Psoas muscle (tissue), 8 donors: Measurements from ENCODE around the gene PLA2G15. TPM values are rescaled to one million over a fixed set of nuclear protein-coding genes. Genes with fewer than 3 reads are reported as not detected.
A peak's percentile ranks its signal among the peaks of the same experiment; 100 is the strongest.
"Not testable (repeated sequence)": the region's sequence is repeated elsewhere in the genome, so short reads cannot be mapped to it uniquely, and the experiment has no call there.

Experiments used
- ATAC-seq, 4 donors: fragments of 200-7000 bp; cut with Tn5 transposase; one replicate each; pipeline ENCODE4 v1.9.1; 2020; ENCODE audit warnings: moderate library complexity in 3 of 4, mild to moderate bottlenecking in 2 of 4
- DNase-seq, 2 donors: peaks; one replicate each; pipeline ENCODE4 v3.0.0-alpha.2; 2020
- H3K27ac ChIP-seq: fragments of 200-600 bp; one replicate; pipeline ENCODE4 v1.8.0; 2022
- H3K27me3 ChIP-seq, 3 donors: fragments of 200-600 bp in 1 of 3; one replicate each; pipeline versions ENCODE4 v1.6.1 to v1.8.0; 2013 to 2022; ENCODE audit warnings: low read length in 2 of 3, mild to moderate bottlenecking in 2 of 3, moderate library complexity in 1 of 3; ENCODE audit not compliant: insufficient read depth in 3 of 3
- H3K36me3 ChIP-seq, 2 donors: fragments of 200-600 bp in 1 of 2; one replicate each; pipeline versions ENCODE4 v1.6.1 to v1.8.0; 2013 to 2022; ENCODE audit warnings: low read depth in 1 of 2, mild to moderate bottlenecking in 1 of 2, moderate library complexity in 1 of 2; ENCODE audit not compliant: insufficient read depth in 1 of 2
- H3K4me1 ChIP-seq: fragments of 200-600 bp; one replicate; pipeline ENCODE4 v1.8.0; 2022
- H3K4me3 ChIP-seq: fragments of 200-600 bp; one replicate; pipeline ENCODE4 v1.8.0; 2022; ENCODE audit warnings: mild to moderate bottlenecking
- H3K9me3 ChIP-seq: fragments of 200-600 bp; one replicate; pipeline ENCODE4 v1.8.0; 2022
- CTCF ChIP-seq: fragments of 200-600 bp; IDR thresholded peaks from one replicate; pipeline ENCODE4 v1.8.0; 2022; ENCODE audit warnings: antibody characterized with exemption
- WGBS, 3 donors: extraction: QIAGEN DNeasy Blood & Tissue Kit; methylation state at CpG; one replicate each; pipeline versions ENCODE4 v1.1.6 to v1.1.7; 2013; 5-methylcytosine and 5-hydroxymethylcytosine counted together
- intact Hi-C, 2 donors: fragments of 100-400 bp; cut with DNase I; formaldehyde crosslinking; loops; one replicate each; pipeline versions ENCODE4 v1.11.0 to v1.14.2; 2022
- polyA plus RNA-seq, 3 donors: library from polyadenylated mRNA; stranded (reverse); fragments of 200-250 nt; gene quantifications; one replicate each; pipeline ENCODE4 v1.2.3, GENCODE V29; 2013
- total RNA-seq, 4 donors: library from RNA; stranded (reverse); fragmentation: NEBNext Ultra II Directional in 2 of 4; extraction: Animal tissue kit (Norgen Biotek cat#: 25700) in 2 of 4; gene quantifications; one replicate each; pipeline versions ENCODE4 v1.2.1 to v1.2.4, GENCODE V29; 2021 to 2023
- donor health status: healthy with polysubstance abuse.
- donor health status: DM: no; HTN: no; CAD: no; lungs with moderate emphysema.
- donor health status: Bipolar disorder and iron deficiency.
- donor health status: healthy.
- donor health status: DM: yes; HTN: yes; CAD: no.
- donor health status: DM: no; HTN: no; CAD: no.
- donor health status: DM: no; HTN: no; CAD: no.
- donor health status: DM: yes; HTN: yes; CAD: no.

The PLA2G15 gene
- total and polyA plus RNA-seq, 7 donors = 13.0 to 65.0 (median 29.3) TPM

DNA sequence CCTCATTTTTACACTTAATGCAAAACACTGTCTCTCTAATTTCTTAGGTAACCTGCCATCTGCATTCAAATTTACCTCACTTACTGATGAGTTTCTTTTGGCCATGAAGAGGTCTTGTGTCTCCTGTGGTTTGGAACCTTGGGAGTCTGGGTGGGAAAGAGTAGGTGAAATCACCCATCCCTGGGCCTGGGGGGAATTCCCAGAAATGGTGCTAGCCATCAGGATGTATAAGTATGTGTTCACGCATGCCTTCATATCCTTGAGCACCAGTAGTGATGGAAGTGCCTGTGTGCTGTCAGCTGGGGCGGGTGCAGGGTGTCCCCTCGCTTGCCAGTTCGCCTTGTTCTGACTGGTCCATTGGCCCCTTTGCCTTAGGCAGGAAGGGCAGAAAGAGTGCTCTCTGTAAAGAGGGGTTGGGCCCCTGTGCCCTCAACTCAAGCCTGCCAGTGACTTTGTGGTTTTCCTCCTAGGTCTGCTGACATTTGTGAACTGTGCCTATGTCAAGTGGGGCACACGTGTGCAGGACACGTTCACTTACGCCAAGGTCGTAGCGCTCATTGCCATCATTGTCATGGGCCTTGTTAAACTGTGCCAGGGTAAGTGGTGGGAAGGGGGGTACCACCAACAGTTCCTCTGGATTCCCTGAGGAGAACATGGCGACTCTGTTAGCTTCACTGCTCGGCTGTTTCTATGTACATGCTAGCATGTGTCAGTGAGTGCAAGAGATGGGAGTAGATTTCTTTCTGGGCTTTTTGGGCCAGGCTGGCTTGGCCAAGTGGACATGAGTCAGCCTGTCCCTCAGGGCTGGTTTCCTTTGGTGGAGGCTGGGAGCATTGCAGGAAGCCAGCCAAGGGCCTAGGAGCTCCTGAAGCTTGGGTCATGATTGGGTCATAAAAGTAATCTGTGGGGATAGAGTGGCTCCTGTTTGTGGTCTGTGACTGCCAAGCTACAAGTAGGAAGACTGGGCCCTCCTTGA, 42.4 kb downstream of the PLA2G15 start:
- Histone ChIP-seq H3K4me1 (peaks cover 77% of the 10 kb centered on the region), H3K9me3 (no peaks in the 10 kb centered on the region), H3K27ac (peak overlapping the region; percentile 91), H3K27me3 (no peaks in the 10 kb centered on the region), H3K36me3 (peaks cover 4 to 89% of the 10 kb centered on the region in 2 donors), H3K4me3 (peak overlapping the region; percentile 15)
- peak; percentile 15 for TF ChIP-seq CTCF
- peak; percentile 91 to 96 for DNase-seq
- 59 to 88% (median 84%) methylated on average over 11 of the region's 11 CpGs for WGBS, 3 donors
- intact Hi-C loops = no loop called here
- ATAC-seq = peak; percentile 80 to 92 (median 86)

GRCh38 chr16:68288252-68288650, 43.1 kb downstream of the PLA2G15 start:
- H3K27me3 ChIP-seq = no peaks in the 10 kb centered on the region
- peak overlapping the region; percentile 91 for H3K27ac ChIP-seq
- H3K36me3 ChIP-seq = peaks cover 4 to 91% of the 10 kb centered on the region in 2 donors
- intact Hi-C loops = no loop called here
- ATAC-seq = no peak
- WGBS, 3 donors = 80 to 89% (median 84%) methylated on average over 1 of the region's 1 CpG
- DNase-seq = no peak
- no peak for TF ChIP-seq CTCF
- H3K9me3 ChIP-seq = no peaks in the 10 kb centered on the region
- peaks cover 70% of the 10 kb centered on the region for H3K4me1 ChIP-seq
- peak overlapping the region; percentile 7 for H3K4me3 ChIP-seq

DNA sequence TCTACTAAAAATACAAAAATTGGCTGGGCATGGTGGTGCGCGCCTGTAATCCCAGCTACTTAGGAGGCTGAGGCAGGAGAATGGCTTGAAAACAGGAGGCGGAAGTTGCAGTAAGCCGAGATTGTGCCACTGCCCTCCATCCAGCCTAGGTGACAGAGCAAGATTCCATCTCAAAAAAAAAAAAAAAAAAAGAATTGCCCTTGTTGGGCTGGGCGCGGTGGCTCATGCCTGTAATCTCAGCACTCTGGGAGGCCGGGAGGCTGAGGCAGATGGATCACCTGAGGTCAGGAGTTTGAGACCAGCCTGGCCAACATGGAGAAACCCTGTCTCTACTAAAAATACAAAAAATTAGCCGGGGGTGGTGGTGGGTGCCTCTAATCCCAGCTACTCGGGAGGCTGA, 43.6 kb downstream of the PLA2G15 start:
- DNase-seq, ATAC-seq, intact Hi-C loops, H3K4me3 ChIP-seq, H3K27me3 ChIP-seq, H3K9me3 ChIP-seq: not testable (repeated sequence)
- WGBS, 3 donors = 87 to 91% (median 88%) methylated on average over 7 to 9 of the region's 9 CpGs
- Histone ChIP-seq H3K27ac (peak overlapping the region; percentile 91), H3K36me3 (peaks cover 4 to 91% of the 10 kb centered on the region in 2 donors), H3K4me1 (peaks cover 65% of the 10 kb centered on the region)

DNA sequence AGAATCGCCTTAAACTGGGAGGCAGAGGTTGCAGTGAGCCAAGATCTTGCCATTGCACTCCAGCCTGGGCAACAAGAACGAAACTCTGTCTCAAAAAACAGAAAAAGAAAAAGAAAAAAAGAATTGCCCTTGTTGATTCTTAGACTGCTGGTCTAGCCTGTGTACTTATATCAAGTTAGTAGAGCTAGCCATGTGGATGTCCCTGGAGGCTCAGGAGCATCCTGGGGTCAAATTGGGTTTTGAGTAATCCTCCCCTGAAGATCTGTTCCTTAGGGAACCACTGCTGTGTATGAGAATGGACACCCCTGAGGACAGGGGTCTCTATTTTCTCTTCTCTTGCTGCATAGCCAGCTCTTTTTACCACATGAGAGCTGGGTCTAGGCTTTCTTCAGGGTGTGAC, 44.0 kb downstream of the PLA2G15 start:
- Histone ChIP-seq H3K4me3 (no peak overlapping the region), H3K36me3 (peaks cover 4 to 92% of the 10 kb centered on the region in 2 donors), H3K9me3 (no peaks in the 10 kb centered on the region), H3K27ac (peak overlapping the region; percentile 91), H3K27me3 (no peaks in the 10 kb centered on the region), H3K4me1 (peaks cover 60% of the 10 kb centered on the region)
- no peak for TF ChIP-seq CTCF
- no peak for ATAC-seq
- WGBS, 3 donors = 93 to 96% (median 94%) methylated on average over 2 of the region's 2 CpGs
- intact Hi-C loops = no loop called here
- DNase-seq = no peak

GRCh38 chr16:68289621-68290329, 44.6 kb downstream of the PLA2G15 start:
- H3K36me3 ChIP-seq = peaks cover 4 to 97% of the 10 kb centered on the region in 2 donors

More at GRCh38 chr16:68289621-68290329, 44.6 kb downstream of the PLA2G15 start:
- Histone ChIP-seq H3K9me3 (no peaks in the 10 kb centered on the region), H3K4me3 (no peak overlapping the region), H3K4me1 (peaks cover 56% of the 10 kb centered on the region), H3K27me3 (no peaks in the 10 kb centered on the region), H3K27ac (peak overlapping the region; percentile 91)
- no peak for DNase-seq
- intact Hi-C loops = no loop called here
- WGBS, 3 donors = 54 to 69% (median 64%) methylated on average over 4 of the region's 4 CpGs
- no peak for TF ChIP-seq CTCF
- ATAC-seq = no peak
